D341Med (cell line): Measurements from ENCODE around the gene ADGRV1.
"Not testable (repeated sequence)": the region's sequence is repeated elsewhere in the genome, so short reads cannot be mapped to it uniquely, and the experiment has no call there.

Experiments
- DNase-seq: peaks from one replicate; pipeline ENCODE4 v3.0.0; 2012; ENCODE audit warnings: low spot score

Gene ADGRV1

DNA sequence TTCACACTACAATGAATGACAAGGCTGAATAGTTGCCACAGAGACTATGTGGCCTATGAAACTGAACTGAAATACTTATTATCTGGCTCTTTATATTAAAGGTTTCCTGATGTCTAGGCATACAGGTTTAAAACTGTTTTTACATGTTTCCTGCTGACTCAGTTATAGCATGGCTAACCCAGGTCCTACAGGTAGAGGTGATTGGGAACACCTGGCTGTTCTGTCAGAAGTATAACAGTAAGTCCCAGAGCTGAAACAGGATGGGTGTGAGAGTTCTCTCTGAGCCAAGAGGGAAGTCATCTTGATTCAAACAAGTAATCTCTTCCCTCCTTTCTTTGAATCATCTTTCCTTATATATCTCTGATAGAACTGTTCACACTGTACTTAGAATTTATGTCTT lies 4.9 kb upstream of the ADGRV1 start:
- no peak for DNase-seq

GRCh38 chr5:90554358-90555006 lies 4.1 kb upstream of the ADGRV1 start:
- DNase-seq: no peak

- no peak for DNase-seq
Measured at GRCh38 chr5:90555666-90556065, 2.9 kb upstream of the ADGRV1 start.

GRCh38 chr5:90557391-90557790 lies 1.2 kb upstream of the ADGRV1 start:
- no peak for DNase-seq

DNA sequence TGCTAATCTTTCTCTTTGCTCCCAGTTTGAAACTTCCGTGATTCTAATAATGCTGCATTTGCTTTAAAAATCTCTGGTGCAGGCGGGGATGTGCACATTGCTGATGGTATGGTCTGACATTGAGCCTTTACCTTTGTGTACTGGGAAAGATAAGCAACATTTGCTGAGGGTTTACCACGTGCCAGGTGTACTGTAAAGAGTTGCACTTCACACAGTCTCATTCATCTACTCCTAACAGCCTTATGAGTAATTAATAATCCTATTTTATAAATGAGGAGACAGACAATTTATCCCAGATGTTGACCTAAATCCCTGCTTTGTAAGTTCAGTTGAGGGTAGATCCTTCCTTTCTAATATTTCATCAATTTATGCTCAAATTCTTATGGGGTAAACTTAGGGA lies 726 bp upstream of the ADGRV1 start:
- DNase-seq: no peak

DNA sequence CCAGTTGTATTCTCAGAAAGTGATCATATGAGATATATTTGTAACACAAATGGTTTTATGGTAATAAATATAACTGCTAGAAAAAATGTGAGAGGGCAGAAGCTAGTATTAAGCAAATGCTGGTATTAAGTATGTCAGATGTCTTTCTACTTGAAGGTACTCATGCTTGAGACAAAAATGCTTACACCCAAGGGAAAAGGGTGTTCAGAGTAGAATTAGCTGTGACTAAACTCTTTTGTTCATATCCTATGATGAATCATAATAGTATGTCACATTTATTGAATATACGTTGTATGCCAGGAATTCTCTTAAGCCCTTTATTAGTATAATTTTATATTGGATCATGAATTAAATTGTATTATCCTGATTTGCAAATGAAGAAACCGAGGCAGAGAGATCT lies 2.2 kb downstream of the ADGRV1 start:
- no peak for DNase-seq

DNA sequence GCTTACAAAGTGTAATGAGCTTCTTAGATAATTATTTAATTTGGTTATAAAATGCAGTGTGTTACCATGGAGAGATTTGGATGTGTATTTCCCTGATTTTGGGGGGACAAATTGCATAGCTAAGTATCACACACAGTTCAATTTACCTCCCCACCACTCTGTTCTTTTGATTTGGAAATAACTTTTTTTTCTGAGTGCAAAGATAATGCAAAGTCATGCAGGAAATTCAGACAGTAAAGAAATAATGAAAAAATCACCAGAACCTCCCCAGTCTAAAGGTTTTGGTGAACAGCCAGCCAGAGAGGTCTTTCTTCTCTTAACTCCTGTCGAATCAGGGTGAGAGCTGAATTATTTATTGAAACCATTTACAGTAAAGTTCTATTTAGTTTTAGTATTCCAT lies 3.2 kb downstream of the ADGRV1 start:
- no peak for DNase-seq

DNA sequence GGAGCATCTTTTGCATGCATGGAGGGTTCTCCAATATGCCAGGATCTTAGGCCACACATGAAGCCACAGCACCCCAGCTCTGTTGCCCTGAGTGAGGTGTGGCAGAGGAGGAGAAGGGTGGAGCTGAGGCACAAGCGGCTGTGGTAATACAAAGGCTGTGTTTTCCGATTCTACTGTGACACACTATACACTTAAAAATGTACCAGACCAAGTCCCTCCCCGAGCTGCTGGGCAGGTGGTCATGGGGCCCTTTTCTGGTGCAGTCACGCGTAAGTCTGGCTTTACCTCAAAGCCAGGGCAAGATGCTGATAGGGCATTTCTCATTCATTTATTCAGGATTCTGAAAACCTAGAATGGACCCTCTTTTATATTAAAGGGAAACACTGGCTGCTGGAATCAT lies 3.7 kb downstream of the ADGRV1 start:
- DNase-seq: peak; percentile 31

DNA sequence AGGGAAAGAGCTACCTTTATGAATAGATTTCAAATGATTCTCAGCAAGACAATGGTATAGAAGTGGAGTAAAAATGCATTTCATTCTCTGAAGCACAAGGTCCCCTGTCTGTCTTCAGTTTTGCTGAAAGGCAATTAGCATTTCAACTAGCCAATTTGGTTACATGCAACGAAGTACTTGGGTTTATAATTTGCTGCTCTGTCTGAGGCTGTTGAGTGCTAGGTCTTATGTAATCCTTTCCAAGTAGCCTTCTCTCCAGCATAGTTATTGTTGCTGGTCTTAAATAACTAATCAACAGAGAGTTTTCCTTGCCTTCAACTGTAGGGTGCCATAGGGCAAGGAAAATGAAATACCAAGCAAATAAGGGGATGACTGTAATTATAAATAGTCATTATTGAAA lies 4.5 kb downstream of the ADGRV1 start:
- DNase-seq: no peak

DNA sequence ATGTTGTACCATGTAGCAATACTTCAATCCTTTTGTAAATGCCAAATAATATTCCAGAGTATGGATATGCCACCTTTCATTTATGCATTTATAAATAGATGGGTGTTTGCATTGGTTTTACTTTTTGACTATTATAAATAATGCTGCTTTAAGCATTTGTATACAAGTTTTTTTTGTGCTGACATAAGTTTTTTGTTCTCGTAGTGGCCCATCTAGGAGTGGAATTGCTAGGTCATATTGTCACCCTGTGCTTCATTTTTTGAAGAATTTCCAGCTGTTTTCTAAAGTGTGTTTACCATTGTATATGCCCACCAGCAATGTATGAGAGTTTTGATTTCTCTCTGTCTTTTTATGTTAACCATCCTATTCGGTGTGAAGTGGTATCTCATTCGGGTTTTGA lies 6.9 kb downstream of the ADGRV1 start:
- DNase-seq: no peak

GRCh38 chr5:90569084-90569483 lies 10.5 kb downstream of the ADGRV1 start:
- DNase-seq: no peak

GRCh38 chr5:90570034-90570433 lies 11.4 kb downstream of the ADGRV1 start:
- DNase-seq: no peak

GRCh38 chr5:90571147-90571773 lies 12.7 kb downstream of the ADGRV1 start:
- no peak for DNase-seq

DNA sequence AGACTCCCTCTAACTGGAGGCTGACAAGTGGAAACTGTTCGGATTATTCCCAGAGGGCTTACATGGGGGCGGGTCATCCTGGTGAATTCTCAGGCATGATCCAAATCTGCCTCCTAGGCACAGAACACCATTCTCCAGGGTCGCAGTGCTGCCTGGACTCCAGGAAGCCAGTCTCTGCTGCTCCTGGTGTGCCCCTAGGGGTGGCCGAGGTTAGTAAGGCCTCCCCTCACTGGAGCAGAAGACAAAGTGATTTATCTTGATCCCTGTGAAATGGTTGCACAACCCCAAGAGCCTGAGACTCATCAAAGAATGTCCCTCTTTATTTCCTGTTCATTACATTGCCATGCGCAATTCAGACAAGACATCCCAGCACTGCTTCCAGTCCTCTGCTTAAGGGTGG lies 17.1 kb downstream of the ADGRV1 start:
- DNase-seq: no peak

DNA sequence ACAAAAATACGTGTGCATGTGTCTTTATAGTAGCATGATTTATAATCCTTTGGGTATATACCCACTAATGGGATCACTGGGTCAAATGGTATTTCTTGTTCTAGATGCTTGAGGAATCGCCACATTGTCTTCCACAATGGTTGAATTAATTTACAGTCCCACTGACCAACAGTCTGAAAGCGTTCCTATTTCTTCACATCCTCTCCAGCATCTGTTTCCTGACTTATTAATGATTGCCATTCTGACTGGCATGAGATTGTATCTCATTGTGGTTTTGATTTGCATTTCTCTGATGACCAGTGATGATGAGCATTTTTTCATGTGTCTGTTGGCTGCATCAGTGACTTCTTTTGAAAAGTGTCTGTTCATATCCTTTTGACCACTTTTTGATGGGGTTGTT lies 18.0 kb downstream of the ADGRV1 start:
- DNase-seq: not testable (repeated sequence)

DNA sequence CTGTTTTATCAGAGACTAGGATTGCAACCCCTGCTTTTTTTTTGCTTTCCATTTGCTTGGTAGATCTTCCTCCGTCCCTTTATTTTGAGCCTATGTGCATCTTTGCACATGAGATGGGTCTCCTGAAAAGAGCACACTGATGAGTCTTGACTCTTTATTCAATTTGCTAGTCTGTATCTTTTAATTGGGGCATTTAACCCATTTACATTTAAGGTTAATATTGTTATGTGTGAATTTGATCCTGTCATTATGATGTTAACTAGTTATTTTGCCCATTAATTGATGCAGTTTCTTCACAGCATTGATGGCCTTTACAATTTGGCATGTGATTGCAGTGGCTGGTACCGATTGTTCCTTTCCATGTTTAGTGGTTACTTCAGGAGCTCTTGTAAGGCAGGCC lies 21.3 kb downstream of the ADGRV1 start:
- not testable (repeated sequence) for DNase-seq

GRCh38 chr5:90581956-90582355 lies 23.4 kb downstream of the ADGRV1 start:
- no peak for DNase-seq

GRCh38 chr5:90585337-90585986 lies 26.9 kb downstream of the ADGRV1 start:
- no peak for DNase-seq

GRCh38 chr5:90586469-90586868 lies 27.9 kb downstream of the ADGRV1 start:
- DNase-seq: no peak

DNA sequence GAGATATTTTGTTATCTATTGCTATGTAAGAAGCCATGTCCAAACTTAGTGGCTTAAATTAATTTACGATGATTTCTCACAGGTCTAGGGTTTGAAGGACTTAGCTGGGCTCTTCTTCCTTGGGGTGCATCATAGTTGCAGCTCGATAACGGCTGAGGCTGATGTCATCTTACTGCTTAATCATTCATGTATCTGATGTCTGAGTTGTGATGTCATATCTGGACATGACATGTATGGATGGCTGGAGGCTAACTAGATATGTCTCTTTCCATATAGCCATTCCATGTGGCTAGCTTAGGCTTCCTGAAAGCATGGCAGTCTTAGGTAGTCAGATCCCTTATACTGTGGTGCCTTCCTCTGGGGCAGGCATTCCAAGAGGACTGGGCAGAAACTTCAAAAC lies 31.6 kb downstream of the ADGRV1 start:
- DNase-seq: no peak

- not testable (repeated sequence) for DNase-seq
Measured at GRCh38 chr5:90593083-90593482, 34.5 kb downstream of the ADGRV1 start.

GRCh38 chr5:90595766-90596165 lies 37.2 kb downstream of the ADGRV1 start:
- not testable (repeated sequence) for DNase-seq

DNA sequence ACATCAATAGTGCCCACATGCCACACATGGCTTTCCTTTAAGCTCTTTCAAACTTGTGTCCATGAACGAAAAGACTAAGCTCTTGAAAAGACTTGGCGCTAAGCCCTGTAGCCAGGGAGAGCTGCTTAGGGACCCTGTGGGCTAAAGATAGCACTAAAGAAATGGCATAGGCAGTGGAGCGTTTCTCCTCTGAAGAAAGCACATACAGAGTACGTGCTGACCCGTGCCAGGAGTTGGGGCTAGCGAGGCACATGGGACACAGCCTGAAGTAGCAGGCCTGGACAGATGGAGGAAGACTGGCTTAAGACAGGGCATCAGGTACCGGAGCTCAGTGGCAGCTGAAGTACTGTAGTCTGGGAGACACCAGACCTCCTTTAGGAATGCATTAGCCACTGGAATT lies 39.7 kb downstream of the ADGRV1 start:
- DNase-seq: peak; percentile 62

GRCh38 chr5:90600307-90600706 lies 41.7 kb downstream of the ADGRV1 start:
- not testable (repeated sequence) for DNase-seq
